HG03025 (cell line): ENCODE results near the gene AMPD2.
"Not testable (repeated sequence)": the region's sequence is repeated elsewhere in the genome, so short reads cannot be mapped to it uniquely, and the experiment has no call there.

Experiments
- ATAC-seq: cut with Tn5 transposase; IDR thresholded peaks from one replicate; pipeline ENCODE4 v1.9.1; 2021; ENCODE audit warnings: mild to moderate bottlenecking, moderate library complexity; ENCODE audit not compliant: unreplicated experiment, low FRiP score

The AMPD2 gene

DNA sequence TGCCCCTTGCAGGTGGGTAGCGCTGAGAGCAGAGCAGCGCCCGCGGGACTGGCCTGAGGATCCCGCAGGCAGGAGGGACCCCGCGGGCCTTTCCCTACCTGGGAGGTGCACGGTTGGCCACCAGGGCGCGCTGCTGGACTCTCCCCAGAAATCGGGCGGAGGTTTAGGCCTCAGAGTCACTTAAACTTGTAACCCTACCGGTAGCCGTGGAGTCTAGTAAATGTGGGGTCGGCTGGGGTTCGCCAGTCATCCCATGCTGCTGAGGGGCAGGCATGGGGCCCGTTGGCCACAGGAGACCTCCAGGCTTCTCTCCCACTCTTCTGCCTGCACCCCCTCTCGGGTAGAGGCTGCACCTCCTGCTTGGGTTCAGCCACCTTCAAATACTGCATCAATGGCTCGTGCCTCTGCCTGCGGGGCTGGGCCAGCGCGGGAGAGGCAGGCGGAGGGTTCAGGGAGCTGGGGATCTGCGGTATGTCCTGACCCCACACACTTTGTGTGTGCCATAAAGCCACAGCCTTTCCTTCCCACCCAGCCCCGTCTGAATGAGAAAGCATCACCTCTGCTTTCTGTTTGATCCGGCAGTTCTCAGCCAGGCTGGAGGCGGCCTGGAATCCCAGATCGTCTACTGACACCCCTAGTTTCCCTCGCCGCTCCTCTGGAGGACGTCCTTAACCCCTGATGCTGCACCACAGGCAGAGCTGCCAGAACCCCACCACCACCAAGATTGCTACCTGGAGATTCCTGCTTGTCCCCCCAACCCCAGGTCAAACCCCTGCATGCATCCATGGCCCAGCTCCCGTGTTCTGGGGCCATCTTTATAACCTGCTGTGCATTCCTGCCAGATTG, 24.0 kb downstream of the AMPD2 start:
- ATAC-seq: no peak

- ATAC-seq: no peak
Observed at GRCh38 chr1:109644670-109645069, 25.0 kb downstream of the AMPD2 start.

DNA sequence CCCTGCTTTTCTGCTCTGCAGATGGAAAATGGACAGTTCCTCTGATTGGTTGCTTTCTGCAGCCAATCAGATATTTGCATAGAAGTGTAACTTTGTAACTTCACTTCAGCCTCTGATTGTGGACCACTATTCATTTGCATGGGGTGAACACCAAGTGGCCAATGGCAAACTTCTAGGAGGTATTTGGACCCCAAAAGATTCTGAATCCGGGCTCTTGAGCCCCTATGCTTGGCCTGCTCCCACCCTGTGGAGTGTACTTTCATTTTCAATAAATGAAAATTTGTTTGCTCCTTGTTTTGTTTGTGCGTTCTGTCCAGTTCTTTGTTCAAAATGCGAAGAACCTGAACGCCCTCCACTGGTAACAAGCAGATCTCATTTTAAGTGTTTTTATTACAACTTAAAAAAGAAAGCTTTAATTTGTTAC, 29.9 kb downstream of the AMPD2 start:
- ATAC-seq: no peak

GRCh38 chr1:109650609-109651008, 31.0 kb downstream of the AMPD2 start:
- ATAC-seq: no peak

GRCh38 chr1:109652402-109652801, 32.8 kb downstream of the AMPD2 start:
- no peak for ATAC-seq

- no peak for ATAC-seq
Observed at GRCh38 chr1:109653306-109653705, 33.7 kb downstream of the AMPD2 start.

DNA sequence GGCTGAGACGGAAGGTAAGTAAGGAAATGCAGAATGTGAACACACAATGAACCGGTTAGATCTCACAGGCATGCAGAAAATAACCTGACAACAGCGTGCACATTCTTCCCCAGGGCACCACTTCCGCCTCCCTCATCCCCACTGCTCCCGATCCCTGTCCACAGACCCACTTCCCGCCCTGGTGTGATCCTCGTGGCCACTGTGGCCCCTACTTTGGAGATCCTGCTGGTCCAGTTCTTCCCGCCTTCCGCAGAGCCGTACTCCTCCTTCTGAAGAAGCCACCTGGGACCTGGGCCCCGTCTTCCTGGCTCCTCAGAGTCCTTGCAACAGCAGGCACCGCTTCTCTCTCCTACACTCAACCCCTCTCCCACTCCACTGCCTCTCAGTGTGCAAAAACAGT, 34.9 kb downstream of the AMPD2 start:
- ATAC-seq: no peak

DNA sequence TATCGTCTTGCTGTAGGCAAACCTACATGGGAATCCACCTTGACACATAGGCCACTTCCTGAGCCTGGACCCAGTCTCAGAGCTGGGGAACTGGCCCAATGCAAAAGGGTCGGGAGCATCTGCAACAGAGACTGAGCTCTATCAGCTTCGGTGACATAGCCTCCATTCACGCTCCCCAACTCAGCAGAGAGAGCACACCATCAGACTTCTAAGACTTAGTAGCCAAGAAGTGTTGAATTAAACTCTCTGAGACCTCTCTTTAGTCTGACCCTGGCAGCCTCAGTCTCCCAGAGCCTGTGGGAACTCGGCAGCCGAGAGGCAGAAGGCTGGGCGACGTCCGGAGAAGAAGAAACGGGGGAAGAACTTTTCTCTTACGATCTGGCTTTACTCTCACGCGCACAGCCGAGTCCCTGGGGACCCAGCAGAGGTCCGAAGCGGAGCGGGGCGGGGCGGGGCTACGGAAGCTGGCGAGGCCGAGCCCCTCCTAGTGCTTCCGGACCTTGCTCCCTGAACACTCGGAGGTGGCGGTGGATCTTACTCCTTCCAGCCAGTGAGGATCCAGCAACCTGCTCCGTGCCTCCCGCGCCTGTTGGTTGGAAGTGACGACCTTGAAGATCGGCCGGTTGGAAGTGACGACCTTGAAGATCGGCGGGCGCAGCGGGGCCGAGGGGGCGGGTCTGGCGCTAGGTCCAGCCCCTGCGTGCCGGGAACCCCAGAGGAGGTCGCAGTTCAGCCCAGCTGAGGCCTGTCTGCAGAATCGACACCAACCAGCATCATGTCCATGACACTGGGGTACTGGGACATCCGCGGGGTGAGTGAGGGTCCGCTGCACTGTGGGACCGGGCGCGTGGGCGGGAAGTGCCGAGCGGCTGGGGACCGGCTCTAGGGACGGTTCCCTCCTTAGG, 36.2 kb downstream of the AMPD2 start, which contains the start of gene GSTM4:
Gene GSTM4 (plus strand): TSS at position 485 of the 905 bp plus-strand sequence. CDS start 291 bp downstream, at position 776.
- ATAC-seq: peak; percentile 90

DNA sequence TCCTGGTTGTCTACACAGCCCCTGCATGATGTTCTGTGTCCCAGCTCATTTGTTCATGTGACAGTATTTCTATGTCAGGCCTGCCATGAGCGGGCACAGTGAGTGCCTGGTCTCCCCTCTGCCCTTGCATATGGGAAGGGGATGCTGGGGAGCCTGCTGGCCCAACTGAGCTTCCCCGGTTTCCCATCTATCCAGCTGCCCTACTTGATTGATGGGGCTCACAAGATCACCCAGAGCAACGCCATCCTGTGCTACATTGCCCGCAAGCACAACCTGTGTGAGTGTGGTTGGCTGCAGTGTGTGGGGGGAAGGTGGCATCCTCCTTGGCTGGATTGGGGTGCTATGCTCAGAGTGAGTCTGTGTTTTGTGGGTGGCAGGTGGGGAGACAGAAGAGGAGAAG, 37.8 kb downstream of the AMPD2 start:
- ATAC-seq: no peak

GRCh38 chr1:109657970-109658369, 38.3 kb downstream of the AMPD2 start:
- ATAC-seq: no peak

DNA sequence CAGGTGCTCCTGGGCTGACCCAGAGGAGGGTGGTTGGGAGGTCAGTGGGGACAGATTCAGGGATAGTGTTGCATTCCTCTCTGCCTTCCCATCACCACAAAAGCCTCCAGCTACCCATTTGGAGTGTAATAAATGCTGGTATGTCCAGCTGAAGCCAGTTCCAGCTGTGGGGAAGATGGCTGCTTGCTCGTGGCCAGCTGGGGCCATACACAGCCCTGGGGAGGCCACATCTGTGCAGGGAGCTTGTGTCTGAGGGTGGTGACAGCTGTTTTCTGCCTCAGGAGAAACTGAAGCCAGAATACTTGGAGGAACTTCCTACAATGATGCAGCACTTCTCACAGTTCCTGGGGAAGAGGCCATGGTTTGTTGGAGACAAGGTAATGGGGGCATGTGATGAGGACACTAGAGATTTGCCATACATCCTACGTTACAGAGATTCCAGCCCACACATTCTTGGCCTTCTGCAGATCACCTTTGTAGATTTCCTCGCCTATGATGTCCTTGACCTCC, 39.0 kb downstream of the AMPD2 start:
- no peak for ATAC-seq

DNA sequence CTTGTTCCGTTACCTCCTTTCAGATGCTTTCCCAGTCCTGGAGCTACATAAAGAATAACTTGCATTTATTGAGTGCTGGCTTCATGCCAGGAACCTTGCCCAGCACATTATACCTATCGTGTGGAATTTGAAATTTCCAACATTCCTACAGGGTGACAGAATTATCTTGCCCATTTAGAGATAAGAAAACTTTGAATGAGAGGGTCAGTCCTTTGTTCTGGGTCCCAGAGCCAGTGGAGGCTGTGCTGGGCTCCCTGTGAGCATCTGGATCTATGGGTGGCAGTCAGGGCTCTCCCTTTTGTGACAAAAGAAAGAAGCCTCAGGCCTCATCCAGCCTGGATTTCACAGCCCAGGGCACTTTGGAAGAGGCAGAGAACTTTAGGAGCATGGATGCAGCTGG, 39.5 kb downstream of the AMPD2 start:
- ATAC-seq: no peak

DNA sequence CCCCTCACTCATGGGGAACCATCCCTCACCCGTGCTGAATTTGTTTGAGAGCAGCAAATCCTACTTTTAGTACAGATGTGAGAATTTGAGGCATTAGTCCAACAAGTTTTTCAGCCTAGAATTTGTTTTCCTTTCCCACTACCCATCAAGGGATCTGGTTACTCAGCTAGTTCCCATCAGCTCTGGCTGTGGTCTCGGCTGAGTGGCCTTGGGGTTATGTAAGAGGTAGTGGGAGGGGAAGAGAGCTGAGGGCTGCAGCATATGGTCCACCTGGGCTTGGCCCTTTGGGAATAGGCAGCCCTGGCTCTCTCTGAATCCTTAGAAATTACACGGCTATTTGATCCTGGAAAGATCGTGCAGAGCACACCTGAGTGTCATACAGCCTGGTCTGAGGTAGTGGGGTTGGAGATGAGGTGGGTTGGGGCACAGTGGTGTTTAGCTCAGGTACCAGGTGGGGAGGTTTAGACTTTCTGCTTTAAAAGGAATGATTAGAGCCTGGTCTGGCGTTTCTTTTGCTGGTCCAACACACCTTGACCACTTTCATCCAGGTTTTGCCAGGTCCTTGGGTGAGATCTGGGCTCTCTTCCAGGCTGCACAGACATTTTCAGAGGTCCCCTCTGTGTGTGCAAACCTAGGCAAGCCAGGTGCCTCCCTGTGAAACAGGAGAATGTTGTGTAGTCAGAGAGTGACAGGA, 40.5 kb downstream of the AMPD2 start:
- ATAC-seq: no peak

DNA sequence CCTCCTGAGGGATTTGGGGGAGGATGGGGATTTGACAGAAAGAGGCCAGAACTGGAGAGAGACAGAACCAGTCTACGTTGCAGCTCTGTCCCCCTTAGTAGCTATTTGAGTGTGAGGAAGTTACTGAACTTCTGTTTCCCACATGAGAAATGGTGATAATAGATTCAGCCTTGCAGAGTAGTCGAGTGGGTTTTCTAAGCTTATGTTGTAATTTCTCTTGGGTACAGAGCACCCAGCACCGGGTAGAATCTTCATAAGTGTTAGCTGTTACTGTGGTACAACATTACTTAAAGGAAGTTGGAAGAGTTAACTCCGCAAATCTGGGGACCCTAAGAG, 41.0 kb downstream of the AMPD2 start:
- ATAC-seq: not testable (repeated sequence)

- ATAC-seq: no peak
Observed at GRCh38 chr1:109661391-109661790, 41.8 kb downstream of the AMPD2 start.

DNA sequence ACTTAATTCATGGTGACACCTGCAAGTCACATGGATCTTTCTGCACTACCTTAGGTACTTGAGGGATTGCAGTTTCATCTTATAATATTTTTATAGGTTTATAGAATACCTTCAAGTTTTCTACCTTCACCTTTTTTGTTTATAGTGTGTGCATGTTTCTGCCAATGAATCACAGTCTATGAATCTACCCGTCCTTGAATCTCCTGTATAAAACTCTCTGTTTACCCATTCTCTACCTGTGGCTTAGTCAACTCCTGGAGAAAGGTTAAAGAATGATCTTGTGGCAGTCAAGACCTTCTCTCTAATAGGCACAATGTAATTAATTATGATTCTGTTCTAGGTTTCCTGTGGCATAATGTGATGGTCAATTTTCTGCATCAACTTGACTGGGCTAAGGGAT, 45.0 kb downstream of the AMPD2 start:
- no peak for ATAC-seq

GRCh38 chr1:109667452-109668122, 48.0 kb downstream of the AMPD2 start, which contains the start of gene GSTM2:
TSS of gene GSTM2 (plus strand) at chr1:109668057. CDS start at chr1:109668116, 59 bp downstream.
- ATAC-seq: peak; percentile 66

DNA sequence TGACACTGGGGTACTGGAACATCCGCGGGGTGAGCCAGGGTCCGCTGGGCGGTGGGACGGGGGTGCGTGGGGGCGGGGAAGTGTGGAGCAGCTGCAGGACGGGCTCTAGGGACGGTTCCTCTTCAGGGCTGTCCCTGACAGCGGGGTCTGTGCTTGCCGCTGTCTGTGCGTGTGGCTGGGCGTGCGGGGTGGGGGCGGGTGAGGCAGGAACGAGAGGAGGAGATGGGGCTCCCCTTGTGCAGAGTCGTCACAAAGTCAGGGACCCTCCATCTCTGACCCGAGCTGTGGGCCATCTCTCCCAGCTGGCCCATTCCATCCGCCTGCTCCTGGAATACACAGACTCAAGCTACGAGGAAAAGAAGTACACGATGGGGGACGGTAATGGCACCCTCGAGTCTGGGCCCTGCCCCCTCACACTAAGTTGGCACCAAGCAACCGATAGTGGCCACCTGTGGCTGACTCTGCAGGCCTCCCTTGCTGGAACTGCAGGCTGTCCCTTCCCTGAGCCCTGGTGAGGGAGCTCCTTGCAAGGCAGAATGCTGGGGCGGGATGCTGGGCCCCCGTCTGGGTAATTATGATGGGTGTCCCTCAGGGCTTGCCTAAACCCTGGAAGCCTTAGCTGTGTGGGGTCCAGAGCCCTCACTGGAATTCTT, 48.6 kb downstream of the AMPD2 start:
- no peak for ATAC-seq

DNA sequence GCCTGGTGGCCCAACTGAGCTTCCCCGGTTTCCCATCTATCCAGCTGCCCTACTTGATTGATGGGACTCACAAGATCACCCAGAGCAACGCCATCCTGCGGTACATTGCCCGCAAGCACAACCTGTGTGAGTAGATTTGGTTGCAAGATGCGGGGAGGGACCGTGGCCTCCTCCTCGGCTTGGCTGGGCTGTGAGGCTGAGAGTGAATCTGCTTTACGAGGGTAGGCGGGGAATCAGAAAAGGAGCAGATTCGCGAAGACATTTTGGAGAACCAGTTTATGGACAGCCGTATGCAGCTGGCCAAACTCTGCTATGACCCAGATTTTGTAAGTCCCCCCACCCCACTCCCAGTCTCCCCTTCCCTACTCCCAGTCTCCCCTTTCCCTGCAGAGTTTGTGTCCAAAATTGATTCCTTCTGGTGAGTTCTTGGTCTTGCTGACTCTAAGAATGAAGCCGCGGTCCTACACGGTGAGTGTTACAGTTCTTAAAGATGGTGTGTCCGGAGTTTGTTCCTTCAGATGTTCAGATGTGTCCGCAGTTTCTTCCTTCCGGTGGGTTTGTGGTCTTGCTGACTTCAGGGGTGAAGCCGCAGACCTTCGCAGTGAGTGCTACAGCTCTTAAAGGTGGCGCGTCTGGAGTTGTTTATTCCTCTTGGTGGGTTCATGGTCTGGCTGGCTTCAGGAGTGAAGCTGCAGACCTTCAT, 49.8 kb downstream of the AMPD2 start:
- ATAC-seq: no peak
